NCI-H1092 (cell line): Measurements from ENCODE around the gene ADAMTS4.

Source experiments
- DNase-seq: peaks from one replicate; lab custom pipeline; 2025; lab: John Stamatoyannopoulos, UW

The ADAMTS4 gene

GRCh38 chr1:161145832-161146231 is 53.0 kb downstream of the ADAMTS4 start:
- no peak for DNase-seq

DNA sequence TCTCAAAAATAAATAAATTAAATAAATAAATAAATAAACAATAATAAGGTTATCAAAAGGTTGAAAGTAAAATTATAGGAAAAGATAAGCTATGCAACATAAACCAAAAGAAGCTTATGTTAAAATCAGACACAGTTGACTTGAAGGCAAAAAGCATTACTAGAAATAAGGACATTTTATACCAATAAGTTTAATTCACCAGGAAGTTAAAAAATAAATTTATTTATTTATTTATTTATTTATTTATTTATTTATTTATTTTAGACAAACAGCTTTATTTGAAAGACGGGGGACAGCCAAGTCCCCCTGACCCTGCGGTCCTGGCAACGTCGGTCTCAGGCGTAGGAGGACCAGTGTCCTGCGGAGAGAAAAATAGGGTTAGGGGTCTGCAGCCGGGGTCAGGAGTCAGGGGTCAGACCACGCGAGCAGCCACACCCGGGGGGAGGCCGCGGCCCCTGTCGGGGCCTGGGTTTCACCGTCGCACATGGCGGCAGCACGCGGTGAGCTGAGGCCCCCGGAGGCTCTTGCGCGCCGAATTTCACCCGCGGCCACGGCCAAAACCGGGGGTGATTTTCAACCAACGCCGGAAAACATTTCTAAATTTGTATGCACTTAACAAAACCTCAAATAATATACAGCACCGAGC is 58.0 kb downstream of the ADAMTS4 start:
- no peak for DNase-seq

GRCh38 chr1:161139766-161140165 is 59.1 kb downstream of the ADAMTS4 start:
- no peak for DNase-seq

DNA sequence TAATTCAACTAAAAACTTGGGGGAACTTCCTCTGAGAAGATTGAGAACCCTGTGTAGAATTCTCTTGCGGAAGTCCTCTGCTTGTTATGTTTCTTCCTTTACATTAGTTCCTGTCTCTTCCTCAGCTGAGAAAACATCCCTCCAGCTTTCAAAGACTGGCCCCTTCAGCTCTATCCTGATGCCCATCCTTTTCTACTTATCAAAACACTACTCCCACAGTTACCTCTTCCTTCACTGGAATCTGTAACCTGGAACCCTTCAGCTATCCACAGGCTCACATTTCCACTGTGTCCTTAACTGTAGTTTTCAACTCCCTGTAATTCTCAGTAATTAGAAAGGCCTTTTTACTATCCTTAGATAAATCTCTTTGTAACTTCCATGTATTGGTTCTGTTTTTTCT is 60.4 kb downstream of the ADAMTS4 start:
- DNase-seq = no peak

- DNase-seq = no peak
These were observed 61.0 kb downstream of the ADAMTS4 start for GRCh38 chr1:161137881-161138280.
